ENCODE data around the gene DNAJC21.

Gene DNAJC21

DNA sequence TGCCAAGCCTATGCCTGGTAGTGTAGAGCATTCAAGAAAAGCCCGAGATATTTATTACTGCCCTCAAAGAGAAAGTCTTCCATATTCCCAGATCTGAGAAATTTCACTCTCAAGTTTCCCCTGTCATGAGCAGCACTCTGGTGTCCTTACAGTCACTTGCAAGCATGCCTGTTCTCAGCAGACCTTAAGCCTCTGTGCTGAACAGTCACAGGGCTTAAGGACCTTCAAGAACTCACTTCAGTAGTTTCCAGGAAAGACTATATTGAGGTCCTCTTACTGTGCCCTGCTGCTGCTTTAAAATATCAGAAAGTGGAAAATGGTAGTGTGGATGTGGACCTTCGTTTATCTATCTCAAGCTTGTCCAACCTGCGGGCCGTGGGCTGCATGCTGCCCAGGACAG lies 53.5 kb downstream of the DNAJC21 start:
- no peak for DNase-seq (ENCODE audit: low read depth)

DNA sequence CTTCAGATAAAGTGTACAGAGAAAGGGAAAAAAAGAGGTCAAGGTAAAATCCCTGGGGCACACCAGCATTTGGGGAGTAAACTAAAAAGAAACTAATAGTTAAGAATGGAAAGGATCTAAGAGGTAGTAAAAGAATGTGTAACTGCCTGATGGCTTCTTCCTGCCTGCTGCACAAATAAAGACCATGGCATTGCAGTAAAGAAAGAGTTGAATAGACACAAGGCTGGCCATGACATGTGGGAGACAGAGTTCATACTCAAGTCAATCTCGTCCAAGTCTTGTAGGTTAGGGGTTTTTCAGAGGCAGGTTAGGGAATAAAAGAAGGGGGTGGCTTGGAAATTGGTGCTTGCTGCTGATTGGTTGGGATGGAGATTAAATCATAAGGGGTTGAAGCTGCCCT lies 57.6 kb downstream of the DNAJC21 start:
- DNase-seq (ENCODE audit: low read depth), result no peak

DNA sequence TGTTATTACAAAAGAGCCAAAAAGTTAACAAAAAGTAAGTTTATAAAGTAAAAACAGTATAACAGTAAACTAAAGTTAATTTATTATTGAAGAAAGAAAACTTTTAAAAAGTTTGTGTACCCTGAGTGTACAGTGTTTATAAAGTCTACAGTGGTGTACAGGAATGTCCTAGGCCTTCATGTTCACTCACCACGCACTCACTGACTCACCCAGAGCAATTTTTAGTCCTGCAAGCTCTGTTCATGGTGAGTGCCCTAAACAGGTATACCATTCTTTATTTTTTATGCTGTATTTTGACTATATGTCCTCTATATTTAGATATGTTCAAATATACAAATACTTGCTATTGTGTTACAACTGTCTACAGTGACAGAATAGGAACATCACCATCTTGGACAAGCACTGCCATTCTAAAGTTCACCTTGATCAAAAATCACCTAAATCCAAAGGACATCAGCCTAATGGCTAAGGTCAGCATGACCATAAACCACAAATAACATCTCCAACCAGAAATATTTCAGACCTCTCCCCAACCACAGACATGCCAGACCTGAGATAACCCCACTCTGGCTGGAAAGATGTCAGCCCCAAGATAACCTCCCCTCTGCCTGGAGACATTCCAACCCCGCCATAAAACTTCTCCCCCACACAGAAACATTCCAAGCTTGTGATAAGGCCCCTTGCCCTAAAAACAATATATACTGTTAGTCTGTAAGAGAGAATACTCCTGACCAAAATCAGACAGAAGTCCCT lies 62.3 kb downstream of the DNAJC21 start:
- no peak for DNase-seq (ENCODE audit: low read depth)

DNA sequence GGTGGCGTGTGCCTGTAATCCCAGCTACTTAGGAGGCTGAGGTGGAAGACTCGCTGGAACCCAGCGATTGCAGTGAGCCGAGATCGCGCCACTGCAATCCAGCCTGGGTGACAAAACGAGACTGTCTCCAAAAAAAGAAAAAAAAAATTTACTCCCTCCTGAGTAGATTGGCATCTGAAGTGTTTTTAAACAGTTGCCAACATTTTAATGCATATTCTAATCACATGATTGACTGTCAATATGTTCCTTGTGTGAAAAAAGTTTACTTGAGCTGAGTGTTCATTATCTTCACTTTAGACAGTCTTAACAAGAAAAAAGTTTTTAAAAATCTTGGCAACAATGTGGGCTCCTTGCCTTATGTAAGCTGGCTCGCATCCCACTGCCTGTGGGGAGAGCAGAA lies 64.6 kb downstream of the DNAJC21 start:
- DNase-seq (ENCODE audit: low read depth), result no peak

DNA sequence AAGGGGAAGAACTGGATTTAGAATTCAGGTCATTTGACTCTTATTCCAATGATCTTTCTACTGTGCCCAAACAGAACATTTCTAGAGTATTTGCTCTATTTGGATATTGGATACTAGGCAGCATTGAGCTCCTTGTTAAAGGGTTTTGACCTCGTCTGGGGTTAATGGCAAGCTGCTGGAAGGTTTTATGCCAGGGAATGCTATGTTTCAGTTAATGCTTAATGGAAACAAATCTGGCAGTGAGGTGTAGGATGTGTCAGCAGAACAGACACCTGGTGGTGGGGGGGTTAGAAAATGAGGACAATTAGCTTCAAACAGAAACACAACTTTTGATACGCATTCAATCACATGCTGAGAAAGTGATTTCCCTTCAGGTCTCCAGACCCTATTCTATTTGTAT lies 66.9 kb downstream of the DNAJC21 start:
- DNase-seq (ENCODE audit: low read depth), result no peak

DNA sequence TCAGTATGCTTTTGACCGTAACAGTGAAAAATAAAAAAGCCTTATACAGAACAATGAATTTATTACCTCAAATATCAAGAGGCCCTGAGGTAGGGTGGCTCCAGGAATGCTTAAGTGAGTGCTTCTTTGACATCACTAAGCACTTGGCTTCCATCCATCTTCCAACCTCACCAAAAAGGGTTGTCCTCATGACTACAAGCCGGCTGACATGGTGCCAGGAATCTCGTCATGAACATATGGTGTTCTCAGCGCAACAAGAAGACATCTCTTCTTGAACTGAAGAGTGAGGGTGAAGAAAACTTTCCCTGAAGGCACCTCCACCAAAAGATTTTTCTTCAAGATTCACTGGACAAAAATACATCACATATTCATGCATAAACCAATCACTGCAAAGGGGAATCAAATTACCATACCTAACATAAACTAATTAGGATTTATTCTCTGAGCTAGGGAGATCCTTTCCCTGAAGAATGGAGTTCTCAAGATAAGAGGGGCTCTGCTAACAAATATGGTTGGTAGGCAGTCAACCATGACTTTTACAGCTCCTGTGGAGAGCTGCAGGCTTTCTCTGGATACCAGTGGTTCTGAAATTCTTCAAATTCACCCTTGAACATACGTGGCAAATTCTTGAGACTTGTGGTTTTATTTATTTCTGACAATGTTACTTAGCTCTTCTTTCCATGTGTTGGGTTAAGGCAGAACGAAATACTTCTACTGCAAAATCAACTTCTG lies 68.9 kb downstream of the DNAJC21 start:
- no peak for DNase-seq (ENCODE audit: low read depth)

DNA sequence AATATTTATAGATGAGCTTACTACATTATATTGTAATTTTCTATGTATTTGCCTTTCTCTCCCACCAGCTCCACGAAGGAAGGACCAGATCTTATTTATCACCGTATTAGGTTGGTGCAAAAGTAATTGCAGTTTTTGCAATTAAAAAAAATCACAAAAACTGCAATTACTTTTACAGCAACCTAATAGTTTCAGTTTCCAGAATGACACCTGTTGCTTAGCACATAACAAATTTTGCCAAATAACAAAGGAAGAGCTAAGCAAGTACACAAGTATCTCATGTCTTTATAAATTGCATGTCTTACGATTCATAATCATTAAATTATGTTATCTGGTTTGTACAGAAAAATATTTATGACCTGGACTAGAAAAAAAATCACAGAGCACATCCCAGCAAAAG lies 72.5 kb downstream of the DNAJC21 start:
- no peak for DNase-seq (ENCODE audit: low read depth)

DNA sequence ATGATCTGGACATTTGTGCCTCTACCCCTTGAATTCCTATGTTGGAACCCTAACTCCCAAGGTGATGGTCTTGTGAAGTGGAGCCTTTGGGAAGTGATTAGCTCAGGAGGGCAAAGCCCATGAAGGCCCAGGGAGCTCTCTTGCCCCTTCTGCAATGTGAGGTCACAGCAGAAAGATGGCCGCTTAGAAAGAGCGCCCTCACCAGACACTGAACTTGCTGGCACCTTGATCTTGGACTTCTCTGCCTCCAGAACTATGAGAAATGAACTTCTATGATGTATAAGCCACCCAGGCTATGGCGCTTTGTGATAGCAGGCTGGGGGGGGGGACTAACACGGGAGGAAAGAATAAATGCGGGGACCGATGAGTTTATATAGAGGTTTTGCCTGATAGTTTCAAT lies 73.1 kb downstream of the DNAJC21 start:
- no peak for DNase-seq (ENCODE audit: low read depth)

DNA sequence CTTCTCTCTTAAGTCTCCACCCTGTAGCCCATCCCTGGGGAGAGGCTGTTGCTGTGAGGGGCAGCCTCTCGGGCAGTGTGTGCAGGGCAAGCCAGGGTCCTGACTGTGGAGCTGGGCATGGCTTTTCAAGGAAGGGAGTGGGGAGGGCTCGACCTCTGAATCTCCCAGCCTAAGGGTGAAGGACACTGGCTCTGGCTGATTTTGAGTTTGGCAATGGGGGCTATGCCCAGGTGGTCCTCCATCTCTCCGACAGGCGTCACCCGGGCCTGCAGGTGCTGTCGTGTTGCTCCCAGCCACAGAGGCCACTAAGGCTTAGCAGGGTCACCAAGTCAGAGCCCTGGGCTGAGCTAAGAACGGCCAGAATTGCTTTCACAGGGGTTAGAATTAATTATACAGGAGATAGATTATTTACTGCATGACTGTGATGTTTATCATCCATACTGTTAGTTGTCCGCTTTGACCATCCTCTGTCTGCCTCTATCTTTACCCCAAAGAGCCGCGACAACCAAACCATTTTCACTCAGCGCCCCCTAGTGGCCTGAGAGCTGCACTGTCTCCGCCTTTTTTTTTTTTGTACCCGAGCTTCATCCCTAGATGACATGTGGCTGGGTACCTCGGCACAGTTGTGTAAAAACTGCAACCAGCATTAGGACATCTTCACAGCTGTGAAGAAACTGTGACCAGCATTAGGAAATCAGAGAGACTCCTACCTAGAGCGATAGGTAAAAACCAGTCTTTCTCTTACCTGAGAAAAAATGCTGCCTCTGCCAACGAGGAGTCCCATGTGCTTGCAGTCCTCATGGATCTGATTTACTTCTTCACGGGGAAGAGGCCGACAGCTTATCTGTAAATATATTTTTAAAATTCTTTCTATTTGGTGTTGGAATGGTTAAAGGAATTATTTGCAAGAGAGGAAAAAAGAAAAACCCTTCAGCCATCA lies 73.9 kb downstream of the DNAJC21 start:
- DNase-seq (ENCODE audit: low read depth), result peak; percentile 50

DNA sequence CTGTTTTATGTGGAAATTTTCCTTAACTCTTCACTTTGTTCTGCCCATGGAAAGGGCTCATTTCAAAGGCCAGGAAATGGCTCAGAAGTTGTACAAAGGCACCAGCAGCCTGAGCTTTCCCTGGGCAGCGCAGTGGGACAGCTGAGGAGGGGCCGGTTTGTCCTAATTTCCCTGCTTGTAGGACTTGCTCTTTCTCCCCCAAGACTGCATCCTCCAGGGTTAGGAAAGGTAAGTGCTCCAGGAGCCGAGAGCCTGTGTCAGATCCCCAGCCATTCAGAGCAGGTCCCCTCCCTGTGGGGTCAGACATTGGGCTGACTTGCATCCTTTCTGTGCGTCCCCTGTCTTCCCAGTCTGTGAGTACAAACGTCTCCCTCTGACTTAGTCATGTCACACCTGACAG lies 74.8 kb downstream of the DNAJC21 start:
- DNase-seq (ENCODE audit: low read depth), result no peak

DNA sequence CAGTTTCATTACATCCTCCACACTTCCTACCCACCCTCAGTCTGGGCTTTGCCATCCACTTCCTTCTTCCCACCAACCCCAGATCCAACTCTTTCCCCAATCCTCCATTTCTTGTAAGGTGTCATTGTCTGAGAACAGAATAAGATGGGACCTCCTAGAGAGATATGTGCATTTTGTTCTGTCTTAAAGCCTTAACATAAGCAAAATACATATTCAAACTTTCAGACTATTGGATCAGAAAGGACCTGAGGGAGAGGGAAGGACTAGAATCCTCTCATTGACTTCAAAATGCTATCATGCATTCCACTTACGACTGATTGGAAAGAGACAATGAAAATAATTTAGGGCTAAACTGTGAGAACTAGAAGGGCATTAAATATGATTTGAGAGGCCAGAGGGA lies 75.4 kb downstream of the DNAJC21 start:
- DNase-seq (ENCODE audit: low read depth), result no peak

All from activated T-cell treated with anti-CD3 and anti-CD28 coated beads for 1 hour (primary cell).